GM12874 (cell line): Measurements from ENCODE around the gene EIF4E2.

ENCODE experiments used
- TF ChIP-seq, protein P1 (sequence below): IDR thresholded peaks from 2 replicates; pipeline ENCODE4 v1.5.1; 2011; ENCODE audit warnings: low read depth, mild to moderate bottlenecking, control low read depth, low read length, moderate library complexity; ENCODE audit not compliant: insufficient read depth

Gene EIF4E2

GRCh38 chr2:232540441-232541041 lies 9.9 kb upstream of the EIF4E2 start:
- TF ChIP-seq, protein P1, sequence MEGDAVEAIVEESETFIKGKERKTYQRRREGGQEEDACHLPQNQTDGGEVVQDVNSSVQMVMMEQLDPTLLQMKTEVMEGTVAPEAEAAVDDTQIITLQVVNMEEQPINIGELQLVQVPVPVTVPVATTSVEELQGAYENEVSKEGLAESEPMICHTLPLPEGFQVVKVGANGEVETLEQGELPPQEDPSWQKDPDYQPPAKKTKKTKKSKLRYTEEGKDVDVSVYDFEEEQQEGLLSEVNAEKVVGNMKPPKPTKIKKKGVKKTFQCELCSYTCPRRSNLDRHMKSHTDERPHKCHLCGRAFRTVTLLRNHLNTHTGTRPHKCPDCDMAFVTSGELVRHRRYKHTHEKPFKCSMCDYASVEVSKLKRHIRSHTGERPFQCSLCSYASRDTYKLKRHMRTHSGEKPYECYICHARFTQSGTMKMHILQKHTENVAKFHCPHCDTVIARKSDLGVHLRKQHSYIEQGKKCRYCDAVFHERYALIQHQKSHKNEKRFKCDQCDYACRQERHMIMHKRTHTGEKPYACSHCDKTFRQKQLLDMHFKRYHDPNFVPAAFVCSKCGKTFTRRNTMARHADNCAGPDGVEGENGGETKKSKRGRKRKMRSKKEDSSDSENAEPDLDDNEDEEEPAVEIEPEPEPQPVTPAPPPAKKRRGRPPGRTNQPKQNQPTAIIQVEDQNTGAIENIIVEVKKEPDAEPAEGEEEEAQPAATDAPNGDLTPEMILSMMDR = no peak

GRCh38 chr2:232541195-232541960 lies 9.1 kb upstream of the EIF4E2 start:
- TF ChIP-seq, protein P1 = no peak

GRCh38 chr2:232541961-232542714 lies 8.4 kb upstream of the EIF4E2 start:
- TF ChIP-seq, protein P1 = no peak

DNA sequence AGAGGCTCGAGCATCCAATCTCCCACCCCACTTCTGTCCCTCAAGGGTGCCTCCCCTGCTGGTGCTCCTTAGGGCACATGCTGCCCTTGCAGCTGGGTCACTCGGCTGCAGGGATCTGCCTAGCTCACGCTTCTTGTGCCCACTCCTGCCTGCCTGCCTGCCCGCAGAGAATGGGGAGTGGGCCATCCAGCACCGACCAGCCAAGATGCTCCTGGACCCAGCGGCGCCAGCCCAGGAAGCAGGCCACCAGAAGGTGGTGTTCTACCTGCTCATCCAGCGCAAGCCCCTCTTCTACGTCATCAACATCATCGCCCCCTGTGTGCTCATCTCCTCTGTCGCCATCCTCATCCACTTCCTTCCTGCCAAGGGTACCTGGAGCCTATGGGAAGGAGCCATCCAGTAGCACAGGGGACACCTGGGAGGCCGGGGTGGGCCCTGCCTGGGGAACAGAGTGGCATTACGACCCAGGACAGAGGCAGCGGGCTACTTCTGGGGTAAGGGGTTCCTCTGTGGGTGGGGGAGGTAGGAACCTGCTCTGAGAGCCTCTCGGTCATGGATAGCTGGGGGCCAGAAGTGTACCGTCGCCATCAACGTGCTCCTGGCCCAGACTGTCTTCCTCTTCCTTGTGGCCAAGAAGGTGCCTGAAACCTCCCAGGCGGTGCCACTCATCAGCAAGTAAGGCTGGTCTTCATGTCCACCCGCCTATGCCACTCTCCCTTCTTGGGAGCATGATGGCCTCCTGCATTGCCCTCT lies 7.6 kb upstream of the EIF4E2 start:
- TF ChIP-seq, protein P1 = no peak

GRCh38 chr2:232543491-232543890 lies 7.0 kb upstream of the EIF4E2 start:
- TF ChIP-seq, protein P1 = no peak

GRCh38 chr2:232543928-232544631 lies 6.4 kb upstream of the EIF4E2 start:
- TF ChIP-seq, protein P1 = no peak
